A549 treated with ZK216348 at 1 μM for 4 hours (cell line): Measurements from ENCODE around the gene NOD1. TPM values are rescaled to one million over a fixed set of nuclear protein-coding genes. Genes with fewer than 3 reads are reported as not detected.

ENCODE experiments used
- total RNA-seq: library from RNA; stranded (reverse); fragments of 200-300 nt; extraction: Qiagen RNA extraction; gene quantifications from 5 replicates; pipeline ENCODE4 v1.2.3, GENCODE V29; 2022; ENCODE audit warnings: low read depth

Gene NOD1, protein sequence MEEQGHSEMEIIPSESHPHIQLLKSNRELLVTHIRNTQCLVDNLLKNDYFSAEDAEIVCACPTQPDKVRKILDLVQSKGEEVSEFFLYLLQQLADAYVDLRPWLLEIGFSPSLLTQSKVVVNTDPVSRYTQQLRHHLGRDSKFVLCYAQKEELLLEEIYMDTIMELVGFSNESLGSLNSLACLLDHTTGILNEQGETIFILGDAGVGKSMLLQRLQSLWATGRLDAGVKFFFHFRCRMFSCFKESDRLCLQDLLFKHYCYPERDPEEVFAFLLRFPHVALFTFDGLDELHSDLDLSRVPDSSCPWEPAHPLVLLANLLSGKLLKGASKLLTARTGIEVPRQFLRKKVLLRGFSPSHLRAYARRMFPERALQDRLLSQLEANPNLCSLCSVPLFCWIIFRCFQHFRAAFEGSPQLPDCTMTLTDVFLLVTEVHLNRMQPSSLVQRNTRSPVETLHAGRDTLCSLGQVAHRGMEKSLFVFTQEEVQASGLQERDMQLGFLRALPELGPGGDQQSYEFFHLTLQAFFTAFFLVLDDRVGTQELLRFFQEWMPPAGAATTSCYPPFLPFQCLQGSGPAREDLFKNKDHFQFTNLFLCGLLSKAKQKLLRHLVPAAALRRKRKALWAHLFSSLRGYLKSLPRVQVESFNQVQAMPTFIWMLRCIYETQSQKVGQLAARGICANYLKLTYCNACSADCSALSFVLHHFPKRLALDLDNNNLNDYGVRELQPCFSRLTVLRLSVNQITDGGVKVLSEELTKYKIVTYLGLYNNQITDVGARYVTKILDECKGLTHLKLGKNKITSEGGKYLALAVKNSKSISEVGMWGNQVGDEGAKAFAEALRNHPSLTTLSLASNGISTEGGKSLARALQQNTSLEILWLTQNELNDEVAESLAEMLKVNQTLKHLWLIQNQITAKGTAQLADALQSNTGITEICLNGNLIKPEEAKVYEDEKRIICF
- 4.1 to 7.1 TPM (median 5.7 TPM) in 5 replicates for total RNA-seq

DNA sequence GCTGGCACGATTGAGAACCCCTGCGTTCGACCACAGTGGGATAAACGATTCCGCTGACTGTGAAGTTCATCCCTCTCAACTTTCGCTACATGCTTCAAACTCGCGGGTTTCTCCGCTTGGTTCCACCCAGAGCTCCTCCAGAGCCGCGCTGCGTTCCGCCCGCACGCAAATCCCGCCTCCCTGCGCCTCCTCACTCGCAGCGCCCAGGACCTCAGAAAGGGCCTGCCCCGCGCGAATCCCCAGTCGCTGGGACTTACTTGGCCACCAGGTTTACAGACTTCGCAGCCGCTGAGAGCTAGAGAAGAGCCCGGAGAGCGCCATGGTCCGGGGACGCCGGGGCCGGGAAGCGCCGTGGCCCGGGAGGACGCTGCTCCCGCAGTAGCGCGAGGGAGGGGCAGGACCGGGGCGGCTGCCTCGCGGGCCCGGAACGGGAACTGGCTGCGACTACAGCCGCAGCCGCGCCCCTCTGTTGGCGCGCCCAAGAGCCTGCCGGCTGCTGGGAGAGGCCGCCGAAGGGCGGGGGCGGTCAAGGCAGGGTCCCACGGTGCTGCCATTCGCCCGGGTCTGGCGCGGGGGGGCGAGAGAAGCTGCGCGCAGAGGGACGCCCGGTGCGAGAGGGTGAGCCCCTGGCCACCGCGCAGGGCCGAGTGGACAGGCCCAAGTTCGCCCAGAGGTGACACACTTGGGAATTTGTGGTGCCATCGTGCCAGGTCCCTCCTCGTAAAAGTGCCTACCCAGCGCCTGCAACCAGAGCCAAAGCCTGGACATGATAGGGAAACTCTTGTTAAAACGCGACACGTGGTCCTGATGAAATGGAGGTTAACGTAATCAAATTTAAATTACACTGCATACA lies at the start of gene NOD1:
Gene NOD1 (minus strand): TSS at position 436 of the 853 bp plus-strand sequence. CDS start 21,863 bp downstream, outside the sequence.

DNA sequence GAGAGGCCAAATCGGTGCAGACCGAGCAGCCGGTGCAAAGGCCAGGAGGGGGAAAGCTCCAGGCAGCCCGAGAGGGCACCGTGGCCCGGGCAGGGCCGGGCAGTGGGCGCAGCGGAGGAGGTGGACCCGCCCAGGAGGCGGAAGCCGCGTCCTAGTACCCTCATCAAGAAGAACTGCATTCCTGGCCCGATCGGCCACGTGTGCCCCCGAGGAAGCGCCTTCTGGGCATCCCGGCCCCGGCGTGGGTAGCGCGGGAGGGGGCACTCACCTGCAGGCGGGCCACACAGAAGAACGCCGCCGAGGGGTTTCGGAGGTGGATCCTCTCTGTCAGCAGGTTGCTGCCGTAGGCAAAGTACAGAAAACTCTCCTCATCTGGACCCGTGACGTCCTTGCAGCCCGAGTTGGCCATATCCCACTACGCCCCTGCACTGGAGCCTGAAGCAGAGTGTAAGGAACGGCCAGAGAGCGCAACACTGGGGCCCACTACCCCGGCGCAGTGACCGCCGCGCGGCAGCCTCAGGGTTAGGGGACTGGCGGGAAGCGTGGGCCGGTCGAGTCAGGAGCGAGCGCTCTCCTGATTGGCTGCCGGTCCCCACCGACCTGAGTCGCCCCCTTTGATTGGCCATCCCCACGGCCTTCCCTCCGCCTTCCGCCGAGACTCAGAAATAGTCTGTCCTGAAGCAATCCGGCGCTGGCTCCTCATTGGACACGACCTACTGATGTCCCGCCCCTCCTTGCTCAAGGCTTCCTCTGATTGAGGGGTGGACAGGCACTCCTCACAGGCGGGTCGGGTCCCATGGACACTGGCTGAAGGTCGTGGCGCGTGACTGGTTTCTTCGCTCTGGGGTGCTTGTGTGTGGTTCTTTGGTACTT lies 26.0 kb upstream of the NOD1 start, which contains the start of gene GGCT:
Gene GGCT (minus strand): TSS at position 529 of the 873 bp plus-strand sequence. CDS start 120 bp downstream, at position 409.

Other genes with a start within 250 kb of the NOD1 start
- 3.9 to 7.6 TPM (median 5.9 TPM) in 5 replicates for gene ZNRF2, start 194.2 kb downstream of the NOD1 start, total RNA-seq
- 67.5 to 110 TPM (median 74.4 TPM) in 5 replicates for gene GGCT, start 26.0 kb upstream of the NOD1 start, total RNA-seq
- gene GARS1, start 116.1 kb upstream of the NOD1 start, total RNA-seq, result 143 to 185 TPM (median 155 TPM) in 5 replicates
- gene CRHR2, start 203.7 kb upstream of the NOD1 start, total RNA-seq, result not detected in 5 replicates